Cerebellar nuclear complex (tissue), 1 donor: ENCODE data around the gene ZFYVE28.
"Not testable (repeated sequence)": the region's sequence is repeated elsewhere in the genome, so short reads cannot be mapped to it uniquely, and the experiment has no call there.

Experiments used
- DNase-seq, 2 experiments: peaks; one replicate each; lab custom pipeline; 2025; lab: John Stamatoyannopoulos, UW

The ZFYVE28 gene

GRCh38 chr4:2390146-2390545 is 28.3 kb downstream of the ZFYVE28 start:
- no peak for DNase-seq

- no peak for DNase-seq
These were observed 28.8 kb downstream of the ZFYVE28 start for GRCh38 chr4:2389691-2390090.

- no peak for DNase-seq
These were observed 29.8 kb downstream of the ZFYVE28 start for GRCh38 chr4:2388429-2389182.

- DNase-seq = no peak
These were observed 30.6 kb downstream of the ZFYVE28 start for GRCh38 chr4:2387829-2388228.

- DNase-seq = no peak
These were observed 31.2 kb downstream of the ZFYVE28 start for GRCh38 chr4:2387218-2387617.

- no peak for DNase-seq
These were observed 31.7 kb downstream of the ZFYVE28 start for GRCh38 chr4:2386717-2387116.

- DNase-seq = no peak
These were observed 32.9 kb downstream of the ZFYVE28 start for GRCh38 chr4:2385516-2385915.

- no peak for DNase-seq
These were observed 34.2 kb downstream of the ZFYVE28 start for GRCh38 chr4:2384245-2384644.

GRCh38 chr4:2383760-2384159 is 34.7 kb downstream of the ZFYVE28 start:
- no peak for DNase-seq

- not testable (repeated sequence) for DNase-seq
These were observed 35.2 kb downstream of the ZFYVE28 start for GRCh38 chr4:2383220-2383631.

GRCh38 chr4:2382769-2383202 is 35.7 kb downstream of the ZFYVE28 start:
- DNase-seq = not testable (repeated sequence)

GRCh38 chr4:2380589-2380988 is 37.9 kb downstream of the ZFYVE28 start:
- DNase-seq = not testable (repeated sequence)

- DNase-seq = no peak
These were observed 39.5 kb downstream of the ZFYVE28 start for GRCh38 chr4:2378898-2379297.

GRCh38 chr4:2378401-2378800 is 40.0 kb downstream of the ZFYVE28 start:
- no peak for DNase-seq

GRCh38 chr4:2377241-2377640 is 41.2 kb downstream of the ZFYVE28 start:
- DNase-seq = no peak

GRCh38 chr4:2375427-2375826 is 43.0 kb downstream of the ZFYVE28 start:
- DNase-seq = no peak

- no peak for DNase-seq
These were observed 44.9 kb downstream of the ZFYVE28 start for GRCh38 chr4:2373532-2373931.

- no peak for DNase-seq
These were observed 45.9 kb downstream of the ZFYVE28 start for GRCh38 chr4:2372488-2373030.

GRCh38 chr4:2371765-2372487 is 46.5 kb downstream of the ZFYVE28 start:
- DNase-seq = no peak

GRCh38 chr4:2370597-2371320 is 47.7 kb downstream of the ZFYVE28 start:
- DNase-seq = no peak

- no peak for DNase-seq
These were observed 49.6 kb downstream of the ZFYVE28 start for GRCh38 chr4:2368746-2369437.

- DNase-seq = no peak
These were observed 50.8 kb downstream of the ZFYVE28 start for GRCh38 chr4:2367626-2368025.
